SIG-M5 treated with dmso at 0.1 percent for 504 hours (cell line): ENCODE measurements around the gene C8A.

Experiments
- DNase-seq: peaks from one replicate; lab custom pipeline; 2025; ENCODE audit not compliant: unreplicated experiment; lab: John Stamatoyannopoulos, UW

The C8A gene

GRCh38 chr1:56854521-56855099 lies at the start of gene C8A:
TSS of gene C8A (plus strand) at chr1:56854797. CDS start at chr1:56854902, 105 bp downstream.
- DNase-seq, result no peak

GRCh38 chr1:56806804-56807203 lies 47.8 kb upstream of the C8A start:
- no peak for DNase-seq

- no peak for DNase-seq
These were observed 46.2 kb upstream of the C8A start for GRCh38 chr1:56808410-56808809.

- DNase-seq, result no peak
These were observed 43.3 kb upstream of the C8A start for GRCh38 chr1:56811331-56811730.

GRCh38 chr1:56814205-56814604 lies 40.4 kb upstream of the C8A start:
- DNase-seq, result no peak

GRCh38 chr1:56816264-56816663 lies 38.3 kb upstream of the C8A start:
- DNase-seq, result no peak

- DNase-seq, result no peak
These were observed 37.7 kb upstream of the C8A start for GRCh38 chr1:56816909-56817308.

GRCh38 chr1:56817716-56818463 lies 36.7 kb upstream of the C8A start:
- DNase-seq, result no peak

GRCh38 chr1:56819387-56819899 lies 35.2 kb upstream of the C8A start, which contains the start of gene FYB2:
TSS of gene FYB2 (minus strand) at chr1:56819404. CDS start at chr1:56819290, 114 bp downstream.
- DNase-seq, result no peak

GRCh38 chr1:56820755-56821461 lies 33.7 kb upstream of the C8A start:
- DNase-seq, result peak; percentile 39

- no peak for DNase-seq
These were observed 33.2 kb upstream of the C8A start for GRCh38 chr1:56821462-56821797.

GRCh38 chr1:56824271-56824670 lies 30.3 kb upstream of the C8A start:
- no peak for DNase-seq

GRCh38 chr1:56824938-56825337 lies 29.7 kb upstream of the C8A start:
- no peak for DNase-seq

- DNase-seq, result no peak
These were observed 29.2 kb upstream of the C8A start for GRCh38 chr1:56825436-56825835.

- DNase-seq, result no peak
These were observed 26.9 kb upstream of the C8A start for GRCh38 chr1:56827711-56828110.

GRCh38 chr1:56830052-56830451 lies 24.5 kb upstream of the C8A start:
- DNase-seq, result no peak

- DNase-seq, result peak; percentile 34
These were observed 22.5 kb upstream of the C8A start for GRCh38 chr1:56831871-56832693.

GRCh38 chr1:56833088-56833487 lies 21.5 kb upstream of the C8A start:
- no peak for DNase-seq

GRCh38 chr1:56834137-56834900 lies 20.3 kb upstream of the C8A start:
- DNase-seq, result no peak

GRCh38 chr1:56835657-56836056 lies 18.9 kb upstream of the C8A start:
- DNase-seq, result no peak
